ENCODE results near the gene ARSA.

The ARSA gene

DNA sequence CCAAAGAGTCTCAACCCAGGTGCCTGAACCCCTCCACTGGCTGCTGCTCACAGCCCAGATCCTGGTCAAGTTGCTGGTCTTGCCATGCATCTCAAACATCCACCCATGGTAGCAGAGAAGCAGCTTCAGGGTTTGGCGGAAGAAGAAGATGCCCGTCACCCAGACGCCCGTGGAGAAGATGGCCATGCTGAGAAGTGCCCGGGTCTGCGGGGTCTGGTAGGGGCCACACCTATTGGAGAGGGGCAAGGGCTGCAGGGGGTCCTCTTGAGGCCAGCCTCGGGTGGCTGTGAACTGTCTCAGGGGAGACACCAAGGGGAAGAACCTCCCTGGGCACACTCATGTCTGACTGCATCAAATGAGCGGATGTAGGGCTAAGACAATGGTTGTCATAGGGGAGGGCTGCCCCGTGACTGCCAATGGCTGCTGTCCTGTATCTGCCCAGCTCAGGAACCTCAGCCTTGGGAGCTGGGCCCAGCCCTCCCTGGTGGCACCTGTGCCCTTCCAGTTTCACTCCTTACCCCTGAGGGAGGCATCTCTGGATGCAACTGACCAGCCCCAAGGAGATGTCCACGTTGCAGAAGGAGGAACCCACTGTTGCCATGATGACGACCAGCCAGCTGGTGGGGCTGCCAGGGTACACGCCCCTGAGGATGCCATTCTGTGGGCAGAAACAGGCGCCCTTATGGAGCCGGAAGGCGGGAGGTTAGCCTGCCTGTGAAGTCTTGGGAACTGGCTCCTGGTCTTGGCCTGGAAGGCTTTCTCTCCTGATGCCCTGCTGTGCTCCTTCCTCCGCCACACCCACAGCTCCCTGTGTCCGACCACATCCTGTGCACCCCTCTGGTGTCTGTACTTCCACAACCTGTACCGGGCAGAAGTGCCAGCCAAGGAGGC lies 50.9 kb downstream of the ARSA start:
- DNase-seq, result no peak

DNA sequence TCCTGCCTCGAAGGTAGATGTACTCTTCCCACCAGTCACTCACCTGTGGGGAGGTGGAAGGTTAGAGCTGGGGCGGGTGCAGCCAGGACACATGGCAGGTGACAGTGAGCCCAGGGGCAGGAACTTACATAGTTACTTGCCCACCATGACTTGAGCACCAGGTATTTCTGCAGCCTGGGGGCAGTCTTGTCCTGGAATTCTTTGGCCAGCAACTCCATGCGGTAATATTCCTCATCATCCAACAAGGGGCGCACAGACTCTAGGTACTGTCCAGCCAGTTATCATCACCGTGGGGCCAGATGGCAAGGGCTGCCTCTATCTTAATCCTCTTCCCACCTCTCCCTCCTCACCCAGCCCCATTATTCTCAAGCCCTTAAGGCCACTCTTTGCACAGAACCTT lies 51.9 kb downstream of the ARSA start:
- no peak for DNase-seq

DNA sequence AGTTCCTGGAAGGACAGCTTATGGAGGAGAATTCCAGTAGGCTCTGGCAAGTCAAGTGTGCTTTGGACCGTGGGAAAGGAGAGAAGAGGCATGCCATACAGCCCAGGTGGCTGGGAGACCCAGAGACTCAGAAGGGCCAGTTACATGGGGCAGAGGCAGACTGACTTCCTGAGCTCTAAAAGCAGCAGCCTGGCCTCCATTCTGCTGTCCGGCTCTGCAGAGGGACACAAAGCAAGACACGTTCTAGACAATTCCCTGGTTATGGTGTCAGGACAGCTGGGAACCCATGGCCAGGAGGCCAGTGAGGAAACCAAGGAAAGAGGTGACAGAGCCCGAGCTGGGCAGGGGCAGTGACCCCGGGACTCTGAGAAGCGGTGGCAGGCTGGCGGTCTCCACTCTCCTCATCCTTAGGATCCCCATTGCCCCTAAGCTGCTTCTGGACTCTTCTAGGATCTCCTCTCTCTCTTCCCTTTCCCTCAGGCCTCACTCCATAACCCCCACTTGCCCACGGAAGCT lies 52.5 kb downstream of the ARSA start:
- DNase-seq, result no peak

Data from KG1 (cell line).